GM18867 (cell line): ENCODE data around the gene CDK17.
A peak's percentile ranks its signal among the peaks of the same experiment; 100 is the strongest.
"Not testable (repeated sequence)": the region's sequence is repeated elsewhere in the genome, so short reads cannot be mapped to it uniquely, and the experiment has no call there.

Source experiments
- ATAC-seq: cut with Tn5 transposase; IDR thresholded peaks from one replicate; pipeline ENCODE4 v1.9.1; 2021; ENCODE audit warnings: mild to moderate bottlenecking, moderate library complexity; ENCODE audit not compliant: unreplicated experiment

CDK17 gene

DNA sequence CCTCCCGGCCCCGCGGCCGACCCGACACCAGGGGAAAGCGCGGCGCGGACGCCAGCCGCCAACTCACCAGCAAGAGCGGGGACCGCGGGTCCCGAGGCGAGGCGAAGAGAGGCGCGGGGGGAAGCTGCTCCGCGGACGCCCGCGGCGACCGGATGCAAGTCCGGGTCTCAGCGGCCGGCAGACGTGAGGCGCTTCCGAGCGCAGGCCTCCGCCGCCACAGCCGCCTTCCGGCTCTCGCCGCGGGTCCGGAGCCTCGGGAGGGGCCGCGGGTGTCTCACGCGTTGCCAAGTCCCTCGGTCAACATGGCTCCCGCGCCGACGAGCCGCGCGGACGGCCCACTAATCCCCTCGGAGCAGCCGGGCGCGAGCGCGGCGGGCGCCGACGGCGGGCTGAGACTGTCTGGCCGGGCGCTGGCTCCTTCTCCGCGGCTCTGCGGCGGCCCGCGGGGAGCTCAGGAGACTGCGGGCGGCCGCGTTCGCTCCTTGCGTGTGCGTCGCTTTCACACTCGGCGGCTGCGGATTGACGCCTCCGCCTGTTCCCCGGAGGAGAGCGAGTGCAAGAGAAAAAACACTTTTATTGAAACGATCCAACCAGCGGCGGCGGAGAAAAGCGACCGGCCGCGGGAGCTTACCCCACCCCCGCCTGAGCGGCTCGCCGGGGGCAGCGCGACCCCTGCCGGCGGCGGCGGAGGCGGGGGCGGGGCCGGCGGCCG lies at the start of gene CDK17:
CDK17 (minus strand) TSS at position 521 of the 712 bp plus-strand sequence. CDS start 65,603 bp downstream, outside the sequence.
- ATAC-seq = peak; percentile 55

DNA sequence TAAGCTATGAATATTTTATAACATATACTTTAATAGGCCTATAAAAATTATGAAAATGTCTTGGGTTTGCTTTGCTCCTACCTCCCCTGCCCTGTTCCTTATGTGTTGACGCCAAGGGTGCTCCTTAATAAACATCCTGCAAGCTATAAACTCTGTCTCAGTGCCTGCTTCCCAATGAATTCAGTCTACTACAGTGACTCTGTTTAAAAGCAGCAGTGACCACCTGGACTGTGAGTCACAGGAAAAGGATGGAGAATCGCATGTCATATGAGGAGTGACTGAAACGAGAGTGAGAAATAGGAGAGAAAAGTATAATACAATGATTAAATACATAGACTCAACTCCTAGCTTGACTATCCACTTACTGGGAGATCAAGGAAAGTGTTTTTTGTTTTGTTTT lies 48.1 kb upstream of the CDK17 start:
- no peak for ATAC-seq

DNA sequence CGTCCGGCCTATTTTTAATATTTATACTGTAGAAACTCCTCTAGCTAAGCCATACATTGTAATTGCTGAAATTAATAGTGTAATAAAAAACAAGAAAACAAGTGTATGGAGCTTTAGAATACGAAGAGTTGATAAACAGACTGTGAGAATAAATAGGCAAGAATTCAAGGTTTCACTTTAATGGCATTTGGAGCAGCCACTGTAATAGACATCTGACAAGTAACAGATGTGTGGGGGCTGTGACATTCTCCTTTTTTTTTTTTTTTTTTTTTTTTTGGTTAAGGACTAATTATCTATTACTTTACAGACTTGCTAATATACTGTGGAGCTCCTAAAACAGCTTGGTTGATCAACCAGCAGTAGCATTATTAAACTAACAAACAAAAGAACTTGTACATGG lies 47.0 kb upstream of the CDK17 start:
- ATAC-seq = no peak

DNA sequence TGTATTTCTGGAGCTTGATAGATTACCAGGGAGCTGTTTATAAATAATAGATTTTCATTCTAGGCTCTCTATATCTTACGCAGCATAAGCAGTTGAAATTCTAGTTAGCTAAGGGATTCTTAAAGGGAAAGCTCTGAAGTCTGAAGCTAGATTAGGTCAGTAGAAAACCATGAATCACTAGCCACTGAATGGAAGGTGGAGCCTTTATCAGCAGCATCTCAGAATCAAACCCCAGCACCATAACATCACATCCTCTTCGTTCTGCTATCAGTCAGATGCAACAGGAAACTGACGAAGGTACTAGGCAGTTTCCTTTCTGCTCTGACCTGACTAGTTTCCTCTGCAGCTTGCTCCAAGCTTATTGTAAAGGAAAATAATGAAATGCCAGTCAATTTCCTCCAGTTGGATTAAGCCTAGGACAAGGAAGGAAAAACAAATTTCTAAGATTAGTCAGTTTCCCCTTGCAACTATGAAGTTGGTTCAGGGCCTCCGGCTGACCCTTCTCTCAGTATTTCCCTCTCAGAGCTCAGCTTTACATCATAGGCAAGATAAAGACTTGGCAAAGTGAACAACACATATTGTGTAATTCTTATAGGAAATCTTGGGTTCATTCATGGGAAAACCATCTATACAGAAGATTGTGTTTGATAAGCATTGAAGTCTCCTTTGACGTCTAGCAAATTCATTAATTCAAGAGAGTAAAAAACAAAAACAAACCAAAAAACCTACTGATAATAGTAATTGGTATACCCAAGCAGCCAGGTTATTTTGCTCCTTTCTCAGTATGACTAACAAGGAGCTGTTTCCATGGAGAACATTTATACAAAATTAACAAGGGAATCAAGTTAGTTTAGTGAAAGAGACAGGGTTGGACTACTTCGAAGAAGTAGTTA lies 45.7 kb upstream of the CDK17 start:
- ATAC-seq = peak; percentile 99

DNA sequence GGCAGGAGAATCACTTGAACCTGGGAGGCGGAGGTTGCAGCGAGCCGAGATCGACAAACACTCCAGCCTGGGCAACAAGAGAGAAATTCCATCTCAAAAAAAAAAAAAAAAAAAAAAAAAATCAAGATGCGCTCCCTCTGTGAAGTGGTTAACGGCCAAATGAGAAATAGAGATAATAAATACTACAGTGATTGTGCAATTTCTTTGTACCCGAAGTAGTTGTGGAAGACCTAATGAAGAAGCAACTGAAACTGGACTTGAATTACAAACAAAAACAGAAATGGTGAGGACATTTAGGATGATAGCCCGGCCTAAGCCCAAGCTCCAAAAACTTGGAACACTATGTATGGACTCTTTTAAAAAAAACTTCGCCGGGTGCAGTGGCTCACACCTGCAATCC lies 44.2 kb upstream of the CDK17 start:
- no peak for ATAC-seq

DNA sequence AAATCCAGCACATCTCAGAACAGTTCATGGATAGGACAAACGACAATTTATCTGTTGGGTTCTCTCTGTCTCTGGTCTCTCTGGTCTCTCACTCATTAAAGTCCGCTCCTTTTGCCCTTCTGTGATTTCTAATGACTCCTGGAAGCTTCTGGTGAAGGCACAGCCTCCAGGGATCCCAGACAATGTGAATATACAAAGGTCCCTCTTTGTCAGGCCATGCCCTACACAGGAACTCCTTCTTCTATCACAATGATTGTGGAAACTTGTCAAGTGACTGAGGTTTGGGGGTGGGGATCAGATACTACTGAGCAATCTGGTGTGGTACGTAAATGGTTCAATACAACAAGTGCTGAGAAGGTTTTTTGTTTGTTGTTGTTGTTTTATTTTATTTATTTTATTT lies 42.7 kb upstream of the CDK17 start:
- ATAC-seq = no peak

DNA sequence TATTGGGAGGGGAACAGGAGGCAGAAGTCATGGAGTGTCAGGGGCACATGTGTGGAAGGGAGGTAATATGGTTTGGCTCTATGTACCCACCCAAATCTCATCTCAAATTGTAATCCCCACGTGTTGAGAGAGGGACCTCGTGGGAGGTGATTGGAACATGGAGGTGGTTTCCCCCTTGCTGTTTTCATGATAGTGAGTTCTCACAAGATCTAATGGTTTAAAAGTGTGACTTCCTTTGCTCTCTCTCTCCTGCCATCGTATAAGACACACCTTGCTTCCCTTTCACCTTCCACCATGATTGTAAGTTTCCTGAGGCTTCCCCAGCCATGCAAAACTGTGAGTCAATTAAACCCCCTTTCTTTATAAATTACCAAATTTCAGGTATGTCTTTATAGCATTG lies 41.6 kb upstream of the CDK17 start:
- no peak for ATAC-seq

DNA sequence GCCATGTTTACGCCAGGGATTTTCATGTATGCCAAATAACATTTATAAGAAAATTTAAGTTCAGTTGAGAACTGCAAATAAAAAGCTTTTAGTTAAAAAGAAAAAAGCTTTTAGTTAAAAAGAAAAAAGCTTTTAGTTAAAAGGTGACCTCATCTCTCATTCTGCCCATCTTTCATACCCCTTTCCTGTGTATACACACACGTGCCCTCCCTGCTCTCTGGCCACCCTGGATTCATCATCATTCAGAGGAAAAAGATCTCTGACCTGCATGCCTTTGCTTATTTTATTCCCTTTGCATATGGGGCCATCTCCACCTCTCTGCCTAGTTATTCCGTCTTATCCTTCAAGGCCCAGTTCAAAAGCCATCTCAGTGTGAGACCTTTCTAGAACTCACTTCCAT lies 38.1 kb upstream of the CDK17 start:
- no peak for ATAC-seq

DNA sequence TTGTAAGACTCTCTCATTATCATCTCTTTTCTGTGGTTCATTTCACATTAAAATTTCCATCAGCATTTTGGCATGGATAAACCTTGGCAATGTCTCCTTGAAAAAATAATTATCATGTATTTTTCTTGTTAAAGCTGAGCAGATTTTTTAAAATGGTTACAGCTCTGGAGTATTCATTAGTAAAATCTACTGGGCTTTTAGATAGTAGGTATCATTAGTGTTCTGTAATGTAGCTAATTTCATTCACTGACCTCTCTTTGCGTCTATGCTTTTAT lies 36.9 kb upstream of the CDK17 start:
- no peak for ATAC-seq

DNA sequence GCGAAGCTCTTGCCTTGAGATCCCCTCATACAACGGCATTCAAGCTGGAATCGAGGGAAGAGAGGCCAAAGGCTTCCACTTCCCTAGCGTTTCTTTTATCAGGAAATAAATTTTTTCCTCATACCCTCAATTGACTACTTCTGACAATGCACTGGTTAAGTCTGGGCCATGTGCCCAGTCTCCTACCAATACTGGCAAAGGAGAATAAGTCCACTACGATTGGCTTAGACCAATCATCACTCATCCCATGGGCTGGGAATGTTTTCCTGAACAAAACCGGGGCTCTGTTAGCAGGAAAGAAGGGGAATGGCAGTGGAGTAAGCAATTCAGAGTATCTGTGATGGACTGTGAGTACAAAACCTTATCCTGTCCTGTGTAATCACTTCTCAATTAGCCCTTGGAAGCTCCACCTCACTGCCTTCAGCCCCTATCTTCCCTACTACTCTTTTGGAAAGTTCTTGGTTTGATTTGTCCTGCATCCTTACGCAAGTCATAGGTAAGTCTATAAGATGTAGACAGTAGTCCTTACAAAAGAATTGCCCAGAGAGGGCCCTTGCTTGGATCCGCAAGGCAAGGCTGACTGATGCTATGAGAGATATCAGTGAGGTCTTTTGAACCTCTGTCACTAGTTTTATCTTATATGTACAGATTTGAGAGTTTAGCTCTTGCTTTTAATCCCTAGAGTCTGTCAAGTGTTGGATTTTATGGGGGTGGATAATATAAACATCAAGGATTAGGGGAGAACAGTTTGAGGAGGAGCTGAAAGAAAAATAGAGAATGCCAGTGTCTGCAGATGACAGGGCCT lies 36.3 kb upstream of the CDK17 start:
- no peak for ATAC-seq

DNA sequence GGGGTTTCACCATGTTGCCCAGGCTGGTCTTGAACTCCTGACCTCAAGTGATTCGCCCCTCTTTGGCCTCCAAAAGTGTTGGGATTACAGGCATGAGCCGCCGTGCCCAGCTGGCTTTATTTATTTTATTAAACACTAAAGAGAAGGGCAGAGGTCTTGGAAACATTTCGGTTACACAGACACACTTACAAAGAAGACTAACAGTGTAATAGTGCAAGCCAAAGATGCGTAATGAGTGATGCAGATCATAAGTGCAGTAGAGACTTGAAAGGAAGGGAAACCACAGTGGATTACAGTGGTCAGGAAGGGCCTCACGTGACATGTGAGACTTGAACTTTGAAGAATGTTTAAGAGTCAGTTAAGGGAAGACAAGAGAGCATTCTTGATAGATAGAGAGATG lies 33.9 kb upstream of the CDK17 start:
- ATAC-seq = peak; percentile 85

DNA sequence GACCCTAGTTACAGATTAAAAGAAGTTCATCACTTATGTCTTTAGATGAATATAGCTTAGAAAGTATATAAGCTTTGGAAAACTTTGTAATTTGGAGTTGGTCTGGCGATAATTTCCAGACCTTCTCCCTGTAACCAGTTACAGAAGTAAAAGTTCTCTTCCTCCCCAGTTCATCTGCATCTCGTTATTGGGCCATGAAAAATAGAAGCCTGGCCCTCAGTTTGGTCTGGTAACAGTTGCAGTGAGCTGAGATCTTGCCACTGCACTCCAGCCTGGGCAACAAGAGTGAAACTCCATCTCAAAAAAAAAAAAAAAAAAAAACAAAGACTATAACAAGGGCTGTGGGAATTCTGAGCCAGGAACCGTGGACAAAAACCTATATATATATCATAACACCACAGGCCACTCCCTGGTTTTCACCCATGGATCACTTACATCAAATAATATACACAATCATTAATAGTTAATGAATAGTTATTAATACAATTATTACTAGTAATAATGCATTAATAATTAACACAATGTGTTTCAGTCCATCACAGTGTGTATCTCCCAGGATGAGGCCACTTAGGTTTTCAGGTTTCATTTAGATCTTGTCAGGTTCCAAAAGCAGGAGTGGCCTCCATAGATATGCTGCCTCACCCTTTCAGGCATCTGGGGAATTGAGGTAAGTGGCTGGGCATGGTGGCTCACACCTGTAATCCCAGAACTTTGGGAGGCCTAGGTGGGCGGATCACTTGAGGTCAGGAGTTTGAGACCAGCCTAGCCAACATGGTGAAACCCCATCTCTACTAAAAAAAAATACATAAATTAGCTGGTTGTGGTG lies 32.5 kb upstream of the CDK17 start:
- ATAC-seq = not testable (repeated sequence)

DNA sequence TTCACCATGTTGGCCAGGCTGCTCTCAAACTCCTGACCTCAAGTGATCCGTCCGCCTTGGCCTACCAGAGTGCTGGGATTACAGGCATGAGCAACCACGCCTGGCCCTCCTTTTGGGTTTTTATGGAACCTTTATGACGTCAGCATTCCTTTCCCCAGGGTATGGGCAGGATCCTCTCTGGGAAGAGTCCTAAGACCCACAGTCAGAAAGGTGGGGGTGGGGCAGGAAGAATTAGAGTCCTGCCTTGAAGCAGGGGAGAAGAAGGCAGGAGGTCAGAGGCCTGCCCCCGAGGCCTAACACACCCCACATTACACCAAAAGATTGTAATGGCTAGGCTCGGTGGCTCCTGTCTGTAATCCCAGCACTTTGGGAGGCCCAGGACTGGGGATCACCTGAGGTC lies 30.8 kb upstream of the CDK17 start:
- no peak for ATAC-seq

DNA sequence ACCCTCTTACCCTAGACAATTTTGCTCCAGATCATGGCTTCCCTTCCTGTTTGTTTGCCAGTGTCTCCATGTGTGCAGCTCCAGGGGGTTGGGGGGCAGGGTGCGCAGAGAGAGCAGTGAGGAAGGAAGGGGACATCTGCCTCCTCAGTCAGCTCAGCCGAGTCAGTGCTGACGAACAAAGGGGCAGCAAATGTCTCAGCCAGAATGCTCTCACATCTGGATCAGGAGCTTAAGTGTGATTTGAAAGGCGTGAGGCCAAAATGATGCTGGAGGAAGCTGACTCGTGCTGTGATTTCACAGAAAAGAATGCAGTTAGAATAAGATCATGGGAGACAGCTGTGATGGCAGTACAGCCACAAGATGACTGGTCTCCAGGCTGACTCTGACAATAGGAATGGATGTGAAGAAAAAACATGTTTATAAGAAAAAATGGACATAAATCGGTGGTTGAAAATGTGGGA lies 27.1 kb upstream of the CDK17 start:
- no peak for ATAC-seq

DNA sequence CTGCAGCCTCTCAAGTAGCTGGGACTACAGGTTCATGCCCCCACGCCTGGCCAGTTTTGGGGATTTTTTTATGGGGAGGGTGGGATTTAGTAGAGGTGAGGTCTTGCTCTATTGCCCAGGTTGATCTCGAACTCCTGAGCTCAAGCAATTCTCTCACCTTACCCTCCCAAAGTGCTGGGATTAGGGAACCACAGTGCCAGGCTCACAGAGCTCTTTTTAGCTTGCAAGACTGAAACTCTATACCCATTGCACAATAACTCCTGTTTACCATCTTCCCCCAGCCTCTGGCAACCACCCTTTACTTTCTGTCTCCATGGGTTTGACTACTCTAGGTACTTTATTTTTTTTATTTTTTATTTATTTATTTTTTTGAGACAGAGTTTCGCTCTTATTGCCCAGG lies 25.7 kb upstream of the CDK17 start:
- no peak for ATAC-seq

DNA sequence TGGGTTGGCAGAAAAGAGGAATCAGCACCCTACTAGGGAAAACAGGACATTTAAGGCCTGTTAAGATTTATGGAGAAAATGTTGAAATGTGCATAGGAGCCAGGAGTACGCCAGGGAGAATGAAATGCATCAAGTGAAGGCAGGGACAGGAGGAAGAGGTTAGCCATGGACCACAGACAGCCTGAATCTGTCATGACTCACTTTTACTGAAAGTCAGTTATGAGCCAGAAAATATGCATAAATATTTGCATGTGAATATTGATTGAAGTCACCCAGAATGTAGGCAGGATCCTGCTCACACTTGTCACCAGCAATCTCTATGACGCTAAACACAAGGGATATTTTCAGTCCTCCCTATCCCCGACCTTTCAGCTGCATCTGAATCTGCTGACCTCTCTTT lies 25.1 kb upstream of the CDK17 start:
- ATAC-seq = peak; percentile 81

DNA sequence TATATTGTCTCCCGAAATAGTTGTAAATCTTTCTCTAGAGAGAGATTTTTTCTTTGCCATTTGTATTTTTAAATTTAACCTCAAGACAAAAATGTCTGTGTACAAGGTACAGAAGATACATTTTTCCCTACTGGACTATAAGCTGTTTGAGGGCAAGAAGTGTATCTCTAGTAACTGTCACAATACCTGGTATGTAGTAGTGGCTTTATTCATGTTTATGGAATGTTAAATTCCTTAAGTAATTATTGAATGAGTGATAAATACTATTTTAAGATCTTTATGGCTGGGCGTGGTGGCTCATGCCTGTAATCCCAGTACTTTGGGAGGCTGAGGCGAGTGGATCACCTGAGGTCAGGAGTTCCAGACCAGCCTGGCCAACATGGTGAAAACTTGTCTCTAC lies 24.4 kb upstream of the CDK17 start:
- ATAC-seq = no peak

DNA sequence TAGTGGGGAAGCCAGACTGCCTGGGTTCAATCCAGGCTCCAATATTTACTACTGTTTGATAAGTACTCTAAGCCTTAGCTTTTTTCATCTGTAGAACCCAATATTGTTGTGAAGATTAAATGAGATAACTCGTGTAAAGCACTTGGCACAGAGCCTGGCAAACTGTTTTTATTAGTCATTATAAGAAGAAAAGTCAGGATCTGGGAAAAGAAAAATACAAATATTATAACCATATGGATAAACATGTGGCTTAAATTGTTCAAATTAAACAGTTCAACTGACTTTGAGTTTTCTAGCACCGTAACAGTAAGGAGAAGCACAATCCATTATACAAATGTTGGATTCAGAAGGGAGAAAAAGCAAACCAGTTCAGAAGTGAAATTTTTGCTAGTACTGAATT lies 22.0 kb upstream of the CDK17 start:
- no peak for ATAC-seq

DNA sequence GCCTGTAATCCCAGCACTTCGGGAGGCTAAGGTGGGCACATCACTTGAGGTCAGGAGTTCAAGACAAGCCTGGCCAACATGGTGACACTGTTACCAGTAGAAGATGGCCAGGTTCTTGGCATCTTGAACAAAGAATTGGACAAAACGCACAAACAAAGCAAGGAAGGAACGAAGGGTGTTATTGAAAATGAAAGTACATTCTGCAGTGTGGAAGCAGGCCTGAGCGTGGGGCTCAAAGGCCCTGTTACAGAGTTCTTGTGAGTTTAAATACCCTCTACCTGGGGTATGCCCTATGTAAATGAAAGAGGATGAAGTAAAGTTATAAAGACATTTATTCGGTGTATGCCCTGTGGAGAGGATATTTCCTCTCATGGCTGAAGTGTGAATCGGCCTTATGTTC lies 20.8 kb upstream of the CDK17 start:
- no peak for ATAC-seq

DNA sequence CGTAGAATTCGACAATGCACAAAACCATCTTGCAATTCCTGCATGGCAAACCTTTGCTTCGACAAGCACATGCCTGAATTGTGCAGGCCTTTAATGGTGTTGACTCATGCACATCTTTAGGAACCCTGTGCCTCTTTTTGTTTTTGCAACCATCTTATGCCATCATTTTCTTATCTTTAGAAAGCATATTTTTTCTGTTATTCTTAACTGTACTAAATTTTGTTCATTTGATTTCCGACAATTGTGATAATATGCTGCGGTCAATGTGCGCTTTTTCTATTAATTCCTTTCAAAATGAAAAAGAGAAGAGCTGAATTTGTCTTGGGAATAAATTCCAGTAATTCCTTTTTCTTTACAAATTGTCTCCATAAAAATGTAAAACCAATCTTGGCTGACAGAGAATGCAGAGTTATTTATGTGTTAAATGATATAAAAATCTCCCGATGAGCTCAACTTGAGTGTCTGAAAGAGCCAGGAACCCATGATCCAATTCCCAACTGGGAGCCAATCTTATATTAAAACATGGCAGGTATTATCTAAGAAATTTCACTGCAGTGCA lies 20.1 kb upstream of the CDK17 start:
- ATAC-seq = no peak
